ENCODE results near the gene EIF2S2.

The EIF2S2 gene

GRCh38 chr20:34088305-34089174 is 23.5 kb downstream of the EIF2S2 start:
- DNase-seq, result no peak

- DNase-seq, result no peak
These were observed 26.5 kb downstream of the EIF2S2 start for GRCh38 chr20:34085544-34086040.

DNA sequence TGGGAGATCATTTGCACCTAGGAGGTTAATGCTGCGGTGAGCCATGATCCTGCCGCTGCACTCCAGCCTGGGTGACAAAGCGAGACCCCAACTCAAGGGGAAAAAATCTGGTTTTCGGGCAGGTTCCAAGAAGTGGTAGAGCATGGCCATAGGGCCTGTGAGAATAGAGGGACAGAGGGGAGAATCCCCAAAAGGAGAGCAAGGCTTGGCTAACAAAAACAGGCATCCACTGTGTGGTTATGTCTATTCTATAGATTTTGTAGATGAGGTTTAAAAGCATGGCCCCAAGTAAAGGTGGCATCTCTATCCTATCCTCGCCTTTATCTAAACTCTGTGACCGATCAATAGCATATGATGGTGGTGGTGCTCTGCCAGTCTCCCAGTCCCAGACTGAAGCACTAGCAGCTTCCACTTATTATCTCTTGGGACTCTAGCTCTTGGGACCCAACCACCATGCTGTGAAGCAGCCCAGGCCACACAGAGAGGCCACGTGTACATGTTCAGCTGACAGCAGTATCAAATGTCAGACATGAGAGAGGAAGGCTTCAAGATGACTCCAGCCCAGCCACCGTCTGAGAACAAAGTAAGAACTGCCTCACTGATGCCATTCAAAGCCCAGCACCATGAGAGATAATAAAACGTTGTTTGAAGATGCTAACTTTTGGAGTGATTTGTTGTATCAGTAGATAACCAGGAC is 27.7 kb downstream of the EIF2S2 start:
- DNase-seq, result no peak

- DNase-seq, result no peak
These were observed 28.3 kb downstream of the EIF2S2 start for GRCh38 chr20:34083781-34084180.

DNA sequence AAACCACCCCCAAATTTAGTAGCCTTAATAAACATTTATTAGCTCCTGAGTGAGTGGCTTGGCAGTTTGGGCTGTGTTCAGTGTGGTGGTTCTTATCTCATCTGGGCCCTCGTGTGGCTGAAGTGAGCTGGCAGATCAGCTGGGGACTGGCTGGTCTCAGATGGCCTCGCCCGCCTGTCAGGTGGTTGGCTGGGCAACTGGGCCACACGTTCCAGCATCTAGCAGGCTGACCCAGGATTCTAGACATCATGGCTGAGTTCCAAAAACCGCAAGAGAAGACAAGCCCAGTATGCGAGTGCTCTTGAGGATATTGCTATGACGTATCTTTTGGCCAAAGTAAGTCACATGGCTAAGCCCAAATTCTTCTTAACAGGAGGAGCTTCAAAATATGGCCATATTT is 28.9 kb downstream of the EIF2S2 start:
- no peak for DNase-seq

DNA sequence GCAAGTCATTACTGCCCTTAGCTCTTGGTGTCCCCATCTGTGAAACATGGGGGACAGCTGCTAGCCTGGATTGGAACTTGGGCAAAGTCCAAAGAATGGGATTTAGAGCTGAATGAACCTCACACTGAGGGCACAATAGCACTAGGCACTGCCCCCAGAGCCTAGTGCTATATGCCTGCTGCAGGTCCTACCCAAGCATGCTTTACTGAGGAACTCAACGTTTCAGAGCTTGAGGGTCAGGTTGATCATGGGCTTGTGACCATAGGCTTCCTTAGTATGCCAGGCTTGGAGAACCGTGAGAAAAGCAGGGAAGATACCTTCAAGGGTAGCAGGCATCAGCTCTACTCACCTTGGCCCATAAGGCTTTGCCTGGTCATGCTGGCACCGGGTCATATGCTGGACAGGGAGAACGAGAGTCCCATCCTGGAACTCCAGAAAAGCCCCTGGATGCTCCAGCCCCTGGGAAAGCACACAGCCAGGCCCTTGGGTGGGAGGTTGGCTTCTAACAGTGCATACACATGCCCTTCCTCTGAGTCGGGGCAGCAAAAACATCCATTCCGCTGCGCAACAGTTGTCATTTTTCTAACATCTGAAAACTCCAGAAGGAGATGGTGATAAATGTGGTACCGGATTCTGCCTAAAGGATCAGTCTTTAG is 29.7 kb downstream of the EIF2S2 start:
- DNase-seq, result no peak

GRCh38 chr20:34079818-34080217 is 32.2 kb downstream of the EIF2S2 start:
- no peak for DNase-seq

GRCh38 chr20:34078540-34078939 is 33.5 kb downstream of the EIF2S2 start:
- no peak for DNase-seq

- DNase-seq, result no peak
These were observed 35.1 kb downstream of the EIF2S2 start for GRCh38 chr20:34076952-34077351.

GRCh38 chr20:34075647-34076046 is 36.4 kb downstream of the EIF2S2 start:
- no peak for DNase-seq

GRCh38 chr20:34074101-34074760 is 37.8 kb downstream of the EIF2S2 start:
- no peak for DNase-seq

DNA sequence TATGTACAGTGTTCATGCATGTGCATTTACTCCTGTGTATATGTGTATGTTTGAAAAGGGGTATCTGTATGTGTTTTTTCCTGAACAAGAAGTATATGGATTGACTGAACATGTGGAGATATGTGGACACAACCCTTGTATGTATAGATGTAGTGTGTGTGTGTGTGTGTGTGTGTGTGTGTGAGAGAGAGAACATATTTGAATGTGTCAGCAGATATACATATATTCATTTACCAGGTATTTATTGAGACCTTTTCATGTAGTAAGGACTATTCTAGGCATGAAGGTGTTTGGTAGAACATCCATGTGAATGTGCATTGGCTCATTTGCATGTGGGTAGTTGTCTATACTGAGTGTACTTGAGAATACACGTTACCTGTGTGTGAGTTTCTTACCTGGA is 39.3 kb downstream of the EIF2S2 start:
- no peak for DNase-seq

DNA sequence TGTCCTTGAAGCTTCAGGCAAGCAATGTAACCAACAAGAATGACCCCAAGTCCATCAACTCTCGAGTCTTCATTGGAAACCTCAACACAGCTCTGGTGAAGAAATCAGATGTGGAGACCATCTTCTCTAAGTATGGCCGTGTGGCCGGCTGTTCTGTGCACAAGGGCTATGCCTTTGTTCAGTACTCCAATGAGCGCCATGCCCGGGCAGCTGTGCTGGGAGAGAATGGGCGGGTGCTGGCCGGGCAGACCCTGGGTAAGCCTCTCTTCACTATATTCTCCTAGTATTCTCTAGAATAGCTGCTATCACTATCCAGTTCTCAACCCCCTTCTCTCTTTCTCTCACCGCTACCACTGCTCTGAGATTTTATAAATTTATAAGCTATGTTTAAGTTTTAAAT is 40.0 kb downstream of the EIF2S2 start:
- DNase-seq, result no peak

DNA sequence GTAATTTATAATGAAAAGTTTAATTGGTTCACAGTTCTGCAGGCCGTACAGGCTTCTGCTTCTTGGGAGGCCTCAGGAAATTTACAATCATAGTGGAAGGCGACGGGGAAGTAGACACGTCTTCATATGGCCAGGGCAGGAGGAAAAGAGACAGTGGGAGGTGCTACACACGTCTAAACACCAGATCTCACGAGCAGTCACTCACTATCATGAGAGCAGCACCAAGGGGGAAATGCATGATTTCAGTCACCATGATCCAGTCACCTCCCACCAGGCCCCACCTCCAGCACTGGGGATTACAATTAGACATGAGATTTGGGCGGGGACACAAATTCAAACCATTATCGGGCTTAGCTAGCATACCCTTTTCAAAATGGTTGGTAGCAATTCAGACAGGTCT is 41.2 kb downstream of the EIF2S2 start:
- DNase-seq, result no peak

- DNase-seq, result no peak
These were observed 42.0 kb downstream of the EIF2S2 start for GRCh38 chr20:34070079-34070439.

DNA sequence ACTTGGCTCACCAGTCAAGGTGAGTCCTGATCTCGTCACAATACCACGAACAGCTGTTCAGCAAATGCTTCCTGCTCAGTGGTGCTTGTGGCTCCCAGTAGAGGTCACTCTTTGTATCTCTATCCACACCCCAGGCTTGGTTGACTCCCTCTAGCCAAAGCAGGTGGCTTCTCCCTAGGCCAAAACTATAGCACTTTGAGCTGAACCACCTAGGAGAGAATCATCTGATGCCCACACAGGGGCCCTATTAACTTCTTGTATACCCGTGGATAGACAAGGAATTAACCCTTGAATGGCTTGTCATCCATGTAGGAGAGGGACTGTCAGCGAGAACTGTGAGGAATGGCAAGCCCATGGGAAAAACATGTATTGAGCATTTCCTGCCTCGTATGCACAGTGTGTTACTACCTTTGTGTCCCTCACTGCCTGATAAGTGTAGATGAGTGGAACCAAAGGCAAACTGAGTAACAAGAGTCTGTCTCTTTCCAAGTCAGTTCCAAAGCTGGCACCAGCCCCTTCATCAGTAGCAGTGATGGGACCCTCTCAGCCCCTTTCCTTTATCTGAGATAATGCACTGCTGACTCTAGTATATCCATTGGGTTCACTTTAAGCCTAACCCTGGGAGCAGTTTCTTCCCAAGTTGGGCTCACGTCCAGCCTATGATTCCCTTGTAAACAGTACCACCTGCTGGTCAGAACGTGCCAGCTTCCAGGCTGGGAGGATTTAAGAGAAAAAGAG is 42.5 kb downstream of the EIF2S2 start:
- no peak for DNase-seq

DNA sequence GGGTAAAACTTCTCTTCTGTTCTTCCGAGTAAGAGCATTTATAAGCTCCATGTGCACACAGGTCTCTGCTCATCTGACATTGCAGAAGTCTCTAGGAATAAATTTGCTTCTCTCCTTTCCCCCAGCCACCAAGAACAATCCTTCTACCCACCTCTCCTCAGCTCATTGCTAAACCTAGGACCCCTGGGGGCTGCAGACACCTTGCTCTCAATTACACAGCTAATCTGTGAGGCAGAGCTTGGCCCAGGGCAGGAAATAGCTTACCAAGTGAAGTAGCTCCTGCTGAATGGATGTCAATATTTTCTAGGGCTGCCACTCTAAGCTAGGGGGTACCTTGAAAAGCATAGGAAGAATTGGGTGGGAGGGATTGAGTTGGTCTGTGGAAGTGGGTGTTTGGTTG is 44.0 kb downstream of the EIF2S2 start:
- no peak for DNase-seq

DNA sequence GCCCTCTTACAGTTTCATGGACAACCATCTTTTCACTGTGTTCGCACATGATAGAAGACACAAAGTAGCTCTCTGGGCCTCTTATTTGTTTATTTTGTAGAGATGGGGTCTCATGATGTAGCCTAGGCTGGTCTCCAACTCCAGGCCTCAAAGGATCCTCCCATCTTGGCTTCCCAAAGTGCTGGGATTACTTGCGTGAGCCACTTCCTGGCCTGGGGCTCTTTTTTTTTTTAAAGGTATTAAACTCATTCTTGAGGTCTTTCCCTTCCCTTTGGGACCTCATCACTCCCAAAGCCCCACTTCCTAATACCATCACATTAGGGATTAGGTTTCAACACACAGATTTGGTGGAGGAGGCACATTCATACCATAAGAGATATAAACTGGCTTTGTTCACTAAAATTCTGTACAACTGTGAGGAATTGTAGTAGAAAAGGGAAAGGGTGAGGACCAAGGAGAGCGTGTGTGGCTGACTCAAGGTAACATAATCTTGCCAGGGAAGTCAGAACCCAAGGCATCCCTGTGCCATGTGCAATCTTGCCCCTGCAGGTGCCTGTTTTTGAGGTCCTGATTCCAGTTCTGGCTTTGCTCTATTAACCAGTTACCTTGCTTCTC is 45.5 kb downstream of the EIF2S2 start:
- DNase-seq, result no peak

- DNase-seq, result no peak
These were observed 46.8 kb downstream of the EIF2S2 start for GRCh38 chr20:34065260-34065659.

DNA sequence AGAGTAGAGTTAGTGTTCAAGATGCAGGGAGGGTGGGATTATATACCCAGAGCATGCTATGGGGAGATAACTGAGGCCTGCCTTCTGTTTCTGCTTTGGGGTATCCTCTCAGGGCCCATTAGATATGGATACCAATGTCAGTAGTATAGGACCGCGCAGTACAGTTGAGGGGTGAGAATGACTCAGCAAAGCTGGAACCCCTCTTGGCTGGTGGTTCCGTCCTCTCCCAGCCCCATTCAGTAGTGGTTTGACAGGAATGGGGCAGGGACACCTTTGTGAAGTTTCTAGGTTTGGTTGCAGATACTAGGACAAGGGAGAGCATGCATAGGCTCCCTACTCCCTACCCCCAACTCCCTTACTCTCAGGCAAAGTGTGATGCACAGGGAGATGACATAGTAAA is 47.8 kb downstream of the EIF2S2 start:
- DNase-seq, result no peak

DNA sequence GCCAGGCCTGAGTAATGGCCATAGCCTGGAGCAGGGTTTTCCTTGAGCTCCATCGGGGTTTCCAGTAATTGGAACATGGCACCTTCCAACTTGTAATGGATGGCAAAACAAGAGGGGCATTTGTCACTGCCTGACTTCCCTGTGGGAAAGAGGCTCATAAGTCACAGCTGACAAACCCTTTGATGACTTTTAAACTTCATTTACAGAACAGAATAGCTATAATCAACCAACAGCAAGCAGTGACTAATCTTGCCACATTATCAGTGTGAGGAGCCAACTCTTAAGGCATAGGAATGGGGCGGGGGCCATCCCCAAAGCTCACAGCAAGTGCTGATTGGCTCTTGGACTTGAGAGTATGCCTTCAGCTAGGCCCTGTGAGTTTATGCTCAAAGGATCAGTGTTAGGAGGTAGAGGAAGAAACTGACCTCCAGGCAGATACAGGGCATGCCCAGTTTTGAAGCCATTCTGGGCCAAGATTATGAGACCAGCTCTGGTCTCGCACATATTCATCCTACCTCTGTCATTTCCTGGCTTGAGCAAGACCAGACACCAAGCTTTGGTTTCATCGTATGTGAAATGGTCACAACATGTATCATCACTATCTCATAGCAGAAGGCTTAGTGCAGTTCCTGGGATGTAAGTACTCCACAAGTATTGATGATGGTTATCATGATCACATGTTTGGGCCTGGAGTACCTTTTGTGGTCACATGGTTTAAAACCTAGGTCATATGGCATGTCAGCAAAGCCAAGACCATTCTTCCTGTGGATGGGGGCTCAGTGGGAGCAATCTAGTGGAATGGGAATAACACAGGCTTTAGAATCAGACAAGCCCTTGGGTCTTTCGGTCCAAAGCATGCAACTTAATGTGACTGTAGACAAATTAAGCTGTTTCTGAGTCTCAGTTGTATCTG is 49.2 kb downstream of the EIF2S2 start:
- DNase-seq, result no peak

Data from NCI-H1436 treated with DMSO at 0.1 percent for 48 hours (cell line).